ENCODE data around the gene SHB. TPM values are rescaled to one million over a fixed set of nuclear protein-coding genes. Genes with fewer than 3 reads are reported as not detected.

Gene SHB
- total and polyA plus RNA-seq, 11 donors: 7.8 to 31.4 (median 21.4) TPM

GRCh38 chr9:38092200-38092524 is 23.1 kb upstream of the SHB start:
- no peaks in the 10 kb centered on the region for H3K9me3 ChIP-seq
- no peak overlapping the region for H3K4me3 ChIP-seq
- intact Hi-C loops (cut with DNase I): loop anchor here in 3 of 10 donors (5.0 to 10.0 kb wide), 3 partner anchors 63 to 997 kb away; no protein-coding TSS in a partner anchor
- H3K4me1 ChIP-seq: peaks cover 0 to 9% (median 4%) of the 10 kb centered on the region in 12 donors
- no peak for DNase-seq
- H3K36me3 ChIP-seq: no peaks in the 10 kb centered on the region
- ATAC-seq: no peak
- TF ChIP-seq CTCF (IDR thresholded peaks at IDR 0.05): no peak
- TF ChIP-seq POLR2A (IDR thresholded peaks at IDR 0.05): no peak
- WGBS, 4 donors: 95 to 98% (median 97%) methylated on average over 5 of the region's 5 CpGs
- no peak overlapping the region for H3K27ac ChIP-seq
- no peaks in the 10 kb centered on the region for H3K27me3 ChIP-seq

- no peak overlapping the region for H3K4me3 ChIP-seq
- H3K27me3 ChIP-seq: no peaks in the 10 kb centered on the region
- DNase-seq (no peak), ATAC-seq (no peak)
- intact Hi-C loops (cut with DNase I): loop anchor here in 4 of 10 donors (2.0 to 10.0 kb wide), 4 partner anchors 63 to 997 kb away; no protein-coding TSS in a partner anchor
- H3K36me3 ChIP-seq: no peaks in the 10 kb centered on the region
- peaks cover 0 to 9% (median 4%) of the 10 kb centered on the region in 12 donors for H3K4me1 ChIP-seq
- 89 to 93% (median 91%) methylated on average over 7 of the region's 7 CpGs for WGBS, 4 donors
- TF ChIP-seq POLR2A (IDR thresholded peaks at IDR 0.05): no peak
- TF ChIP-seq CTCF (IDR thresholded peaks at IDR 0.05): no peak
- H3K27ac ChIP-seq: no peak overlapping the region
- H3K9me3 ChIP-seq: no peaks in the 10 kb centered on the region
These were observed 22.5 kb upstream of the SHB start for GRCh38 chr9:38091310-38092199.

- ATAC-seq (no peak), DNase-seq (no peak)
- WGBS, 4 donors: 75 to 76% (median 76%) methylated on average over 9 of the region's 9 CpGs
- Histone ChIP-seq H3K27ac (no peak overlapping the region), H3K27me3 (no peaks in the 10 kb centered on the region), H3K36me3 (no peaks in the 10 kb centered on the region), H3K9me3 (no peaks in the 10 kb centered on the region), H3K4me1 (peaks cover 0 to 13% (median 4%) of the 10 kb centered on the region in 12 donors), H3K4me3 (no peak overlapping the region)
- TF ChIP-seq CTCF (IDR thresholded peaks at IDR 0.05) (no peak), POLR2A (IDR thresholded peaks at IDR 0.05) (no peak)
- intact Hi-C loops (cut with DNase I): loop anchor here in 4 of 10 donors (2.0 to 10.0 kb wide), 4 partner anchors 65 to 995 kb away; no protein-coding TSS in a partner anchor
These were observed 21.1 kb upstream of the SHB start for GRCh38 chr9:38090170-38090569.

- TF ChIP-seq POLR2A (IDR thresholded peaks at IDR 0.05) (no peak), CTCF (IDR thresholded peaks at IDR 0.05) (no peak)
- no peak overlapping the region for H3K27ac ChIP-seq
- ATAC-seq (no peak), DNase-seq (no peak)
- no peaks in the 10 kb centered on the region for H3K9me3 ChIP-seq
- intact Hi-C loops (cut with DNase I): loop anchor here in 9 of 10 donors (2.0 to 10.0 kb wide), 13 partner anchors 65 to 995 kb away; no protein-coding TSS in a partner anchor
- WGBS, 4 donors: 83 to 95% (median 94%) methylated on average over 2 of the region's 2 CpGs
- no peaks in the 10 kb centered on the region for H3K27me3 ChIP-seq
- peaks cover 0 to 13% (median 4%) of the 10 kb centered on the region in 12 donors for H3K4me1 ChIP-seq
- H3K4me3 ChIP-seq: no peak overlapping the region
- H3K36me3 ChIP-seq: no peaks in the 10 kb centered on the region
These were observed 20.5 kb upstream of the SHB start for GRCh38 chr9:38089387-38090165.
